LNCAP (cell line): ENCODE results near the gene CYP4X1.

ENCODE experiments used
- TF ChIP-seq, protein P1 (sequence below): fragments of 450-650 bp; IDR thresholded peaks from 2 replicates; pipeline ENCODE4 v1.5.1; 2017; ENCODE audit warnings: mild to moderate bottlenecking

CYP4X1 gene

GRCh38 chr1:47003896-47004403 lies 19.5 kb upstream of the CYP4X1 start:
- TF ChIP-seq, protein P1, sequence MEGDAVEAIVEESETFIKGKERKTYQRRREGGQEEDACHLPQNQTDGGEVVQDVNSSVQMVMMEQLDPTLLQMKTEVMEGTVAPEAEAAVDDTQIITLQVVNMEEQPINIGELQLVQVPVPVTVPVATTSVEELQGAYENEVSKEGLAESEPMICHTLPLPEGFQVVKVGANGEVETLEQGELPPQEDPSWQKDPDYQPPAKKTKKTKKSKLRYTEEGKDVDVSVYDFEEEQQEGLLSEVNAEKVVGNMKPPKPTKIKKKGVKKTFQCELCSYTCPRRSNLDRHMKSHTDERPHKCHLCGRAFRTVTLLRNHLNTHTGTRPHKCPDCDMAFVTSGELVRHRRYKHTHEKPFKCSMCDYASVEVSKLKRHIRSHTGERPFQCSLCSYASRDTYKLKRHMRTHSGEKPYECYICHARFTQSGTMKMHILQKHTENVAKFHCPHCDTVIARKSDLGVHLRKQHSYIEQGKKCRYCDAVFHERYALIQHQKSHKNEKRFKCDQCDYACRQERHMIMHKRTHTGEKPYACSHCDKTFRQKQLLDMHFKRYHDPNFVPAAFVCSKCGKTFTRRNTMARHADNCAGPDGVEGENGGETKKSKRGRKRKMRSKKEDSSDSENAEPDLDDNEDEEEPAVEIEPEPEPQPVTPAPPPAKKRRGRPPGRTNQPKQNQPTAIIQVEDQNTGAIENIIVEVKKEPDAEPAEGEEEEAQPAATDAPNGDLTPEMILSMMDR: no peak

DNA sequence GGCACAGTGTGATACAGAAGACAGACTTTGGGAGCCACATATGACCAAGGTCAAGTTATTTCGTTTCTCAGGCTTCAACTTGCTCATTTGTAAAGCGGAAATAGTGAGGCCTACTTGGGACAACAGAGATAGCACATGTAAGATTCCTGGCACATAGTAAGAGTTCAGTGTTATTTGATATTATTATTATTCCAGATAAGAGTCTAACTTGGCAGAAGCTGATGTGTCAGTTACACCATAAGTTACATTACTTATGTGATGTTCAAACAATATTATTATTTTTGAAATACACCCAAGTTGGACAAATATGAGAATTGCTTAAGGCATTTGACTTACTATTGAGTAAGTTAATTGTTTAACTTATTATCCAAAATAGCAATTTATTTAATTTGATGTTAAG lies 10.2 kb upstream of the CYP4X1 start:
- TF ChIP-seq, protein P1: no peak

DNA sequence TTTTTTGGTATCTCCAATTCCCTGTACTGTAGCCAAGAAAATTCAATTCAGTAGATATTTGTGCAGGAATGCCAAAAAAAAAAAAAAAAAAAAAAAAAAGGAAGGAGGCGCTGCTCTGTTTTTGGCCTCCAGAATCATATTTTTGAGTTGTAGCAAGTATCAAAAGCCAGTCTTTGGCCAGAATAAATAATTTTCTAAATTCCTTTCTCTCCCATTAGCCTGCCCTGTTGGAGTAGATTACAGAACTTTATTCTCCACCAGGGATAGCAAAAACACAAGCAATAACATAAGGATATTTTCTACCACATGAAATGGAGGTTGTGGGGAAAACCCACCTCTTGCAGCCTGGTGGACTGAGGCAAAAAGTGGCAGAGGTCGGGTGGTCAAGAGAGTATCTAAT lies 2.4 kb upstream of the CYP4X1 start:
- TF ChIP-seq, protein P1: no peak

DNA sequence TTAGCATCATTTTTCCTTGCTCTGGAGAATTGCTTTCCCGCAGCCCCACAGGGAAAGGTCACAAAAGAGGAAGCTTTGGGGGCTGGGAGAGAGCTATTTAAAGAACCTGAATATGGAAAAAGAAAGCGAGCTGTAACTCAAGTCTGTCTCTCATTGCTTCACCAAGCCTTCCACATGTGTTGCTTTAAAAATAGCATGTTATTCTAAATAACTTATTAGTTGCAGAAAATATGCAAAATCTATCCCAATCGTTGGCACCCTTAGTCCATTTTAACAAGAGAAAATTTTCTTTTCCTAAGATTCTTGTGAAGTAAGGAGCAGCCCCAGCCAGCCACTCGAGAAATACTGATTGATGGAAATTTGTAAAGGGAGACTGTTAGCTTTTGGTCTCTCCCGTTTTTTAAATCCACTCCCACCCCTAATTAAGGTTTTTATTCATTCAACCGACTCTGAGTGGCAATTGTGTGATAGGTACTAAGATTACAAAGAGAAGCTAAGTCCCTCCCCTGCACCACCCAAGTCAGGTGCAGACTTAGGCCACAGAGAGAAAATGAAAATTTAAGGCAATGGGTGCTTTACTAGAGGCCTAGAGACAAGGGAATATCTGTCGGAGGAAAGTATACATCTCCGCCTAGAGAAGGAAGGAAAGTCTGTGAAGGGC lies 802 bp downstream of the CYP4X1 start:
- TF ChIP-seq, protein P1: no peak

DNA sequence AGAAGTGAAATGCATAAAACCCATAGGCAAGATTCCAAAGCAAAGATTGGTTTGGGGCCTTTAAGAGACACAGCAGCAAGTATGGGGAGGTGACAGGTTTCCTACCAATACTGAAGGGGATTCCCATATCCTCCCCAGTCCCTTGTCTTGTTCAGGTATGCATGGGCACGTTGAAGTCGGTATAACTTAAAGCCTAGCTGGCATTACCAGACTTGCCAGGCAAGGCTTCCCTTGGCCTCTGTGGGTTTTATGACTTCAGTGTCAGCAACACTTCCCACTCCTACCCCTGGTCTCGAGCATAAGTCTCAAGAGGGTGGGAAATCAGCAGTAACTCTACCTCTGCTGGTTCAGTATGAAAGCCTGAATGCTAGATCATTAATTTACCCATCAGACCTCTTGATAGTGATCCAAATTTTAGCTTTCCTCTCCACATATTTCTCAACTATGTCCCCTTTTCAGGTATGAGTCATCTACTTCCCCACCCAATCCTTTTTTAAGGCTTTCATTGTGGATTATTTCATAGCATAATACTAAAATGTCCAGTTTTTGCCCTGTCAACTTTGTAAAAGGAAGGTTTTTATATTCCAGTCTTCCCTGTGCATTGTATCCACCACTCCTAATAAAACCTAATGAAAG lies 6.8 kb downstream of the CYP4X1 start:
- TF ChIP-seq, protein P1: no peak

DNA sequence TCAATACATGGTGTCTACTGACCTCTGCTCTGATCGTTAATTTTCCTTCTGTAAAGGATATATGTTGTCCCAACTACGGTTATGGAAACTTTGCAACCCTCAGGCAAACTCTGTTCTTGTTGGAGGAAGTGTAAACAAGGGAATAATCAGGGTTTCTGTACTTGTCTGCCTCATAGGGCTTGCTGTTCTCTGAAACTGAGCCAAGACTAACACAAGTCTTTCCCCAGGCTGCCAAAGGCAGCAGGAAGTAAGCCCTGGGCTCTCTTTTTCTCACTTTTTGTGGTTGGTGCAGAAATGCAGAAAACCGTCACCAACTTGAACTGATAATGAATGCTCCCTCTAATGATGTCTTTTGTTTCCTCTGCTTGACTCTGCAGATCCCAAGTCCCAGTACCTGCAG lies 7.6 kb downstream of the CYP4X1 start:
- TF ChIP-seq, protein P1: no peak

DNA sequence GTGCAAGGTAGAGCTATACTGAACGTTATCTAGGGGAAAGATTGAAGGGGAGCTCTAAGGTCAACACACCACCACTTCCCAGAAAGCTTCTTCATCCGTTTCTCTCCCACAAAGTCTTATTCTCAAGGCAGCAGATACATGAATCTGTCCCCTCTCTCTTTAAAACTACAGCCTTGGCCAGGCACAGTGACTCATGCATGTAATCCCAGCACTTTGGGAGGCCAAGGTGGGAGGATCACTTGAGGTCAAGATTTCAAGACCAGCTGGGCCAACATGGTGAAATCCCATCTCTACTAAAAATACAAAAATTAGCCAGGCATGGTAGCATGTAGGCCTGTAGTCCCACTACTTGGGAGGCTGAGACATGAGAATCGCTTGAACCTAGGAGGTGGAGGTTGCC lies 8.1 kb downstream of the CYP4X1 start:
- TF ChIP-seq, protein P1: no peak
